Activated CD4-positive, CD25-positive, alpha-beta regulatory T cell treated with anti-CD3 and anti-CD28 coated beads, Interleukin-2, amount 50 U/mL, for 72 hours (primary cell): Measurements from ENCODE around the gene ARPP21.

Source experiments
- DNase-seq: peaks from one replicate; pipeline ENCODE4 v3.0.0; 2021

Gene ARPP21

DNA sequence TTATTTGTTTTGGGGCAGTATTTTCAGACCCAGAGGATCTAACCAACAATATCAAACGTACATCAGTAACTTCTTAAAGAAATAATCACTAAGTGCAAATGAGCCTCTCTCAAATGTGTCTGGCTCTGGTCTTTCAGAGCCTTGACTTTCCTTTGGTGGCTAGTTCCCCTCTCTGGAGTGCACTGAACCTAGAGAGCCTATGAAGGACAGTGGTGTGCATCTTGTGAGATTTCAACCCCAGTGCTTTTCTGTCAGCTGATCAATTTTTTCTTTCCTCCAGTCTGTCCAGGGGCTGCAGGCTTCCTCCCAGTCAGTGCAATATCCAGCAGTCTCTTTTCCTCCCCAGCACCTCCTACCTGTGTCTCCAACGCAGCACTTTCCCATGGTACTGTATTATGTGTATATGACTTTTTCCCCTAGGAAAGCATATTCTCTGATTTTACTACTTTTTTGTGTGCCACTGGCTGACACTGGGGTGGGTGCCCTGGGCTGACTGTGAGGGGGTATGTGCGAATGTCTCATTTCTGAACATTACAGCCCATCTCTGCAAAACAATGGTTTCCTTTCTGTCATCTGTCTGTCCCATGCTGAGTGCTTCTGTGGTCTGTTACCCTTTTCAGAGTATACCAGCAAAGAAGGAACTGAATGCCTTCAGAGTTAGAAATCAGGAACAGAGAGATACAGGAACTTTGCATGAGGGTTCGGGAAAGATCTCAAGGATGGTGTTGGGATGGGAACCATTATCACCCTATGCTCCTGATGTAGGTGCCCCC lies 98.8 kb downstream of the ARPP21 start:
- no peak for DNase-seq

DNA sequence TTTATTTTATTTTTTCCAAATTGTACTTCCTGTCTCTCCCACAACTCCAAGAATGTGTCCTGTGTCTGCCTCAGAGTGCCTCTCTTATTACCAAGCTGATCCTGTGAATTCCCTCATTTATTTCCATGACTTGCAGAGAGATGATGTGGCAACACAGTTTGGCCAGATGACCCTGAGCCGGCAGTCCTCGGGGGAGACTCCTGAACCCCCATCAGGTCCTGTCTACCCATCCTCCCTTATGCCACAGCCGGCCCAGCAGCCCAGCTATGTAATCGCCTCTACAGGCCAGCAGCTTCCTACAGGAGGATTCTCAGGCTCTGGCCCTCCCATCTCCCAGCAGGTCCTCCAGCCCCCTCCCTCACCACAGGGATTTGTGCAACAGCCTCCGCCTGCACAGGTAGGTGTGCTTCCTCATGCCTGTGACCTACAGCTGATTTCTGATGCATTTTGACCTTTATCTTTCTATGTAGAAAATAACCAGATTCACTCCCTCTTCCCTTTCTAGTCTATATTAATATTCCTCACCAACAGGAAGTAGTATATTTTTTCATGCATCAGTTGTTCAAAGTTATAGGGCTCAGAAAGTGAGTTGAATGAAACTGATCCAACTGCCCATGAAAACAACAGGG lies 100.0 kb downstream of the ARPP21 start:
- no peak for DNase-seq

DNA sequence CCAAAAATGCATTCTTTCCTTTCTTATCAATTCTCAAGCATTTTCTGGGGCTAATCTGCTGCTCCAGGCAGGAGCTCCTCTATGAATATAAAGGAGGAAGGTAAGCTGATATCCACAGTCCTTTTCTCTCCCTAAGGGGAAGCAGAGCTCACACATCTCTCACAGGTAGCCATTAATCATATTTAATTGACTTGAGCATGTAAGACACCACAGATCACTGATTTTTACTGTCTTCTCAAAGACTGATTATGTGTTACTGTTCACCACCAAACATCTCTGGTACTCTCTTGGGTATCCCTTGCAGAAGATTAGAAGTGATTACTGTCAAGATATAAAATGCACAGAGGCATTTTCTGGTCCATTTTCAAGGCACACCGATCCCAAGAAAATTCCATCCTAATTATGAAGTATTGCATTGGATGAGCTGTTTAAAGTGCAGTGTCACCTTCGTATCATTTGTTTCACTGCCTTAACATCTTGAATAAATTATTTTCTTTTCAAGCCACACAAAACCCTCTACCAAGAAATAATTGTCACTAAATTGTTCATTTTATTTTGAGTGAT lies 100.7 kb downstream of the ARPP21 start:
- DNase-seq = no peak

DNA sequence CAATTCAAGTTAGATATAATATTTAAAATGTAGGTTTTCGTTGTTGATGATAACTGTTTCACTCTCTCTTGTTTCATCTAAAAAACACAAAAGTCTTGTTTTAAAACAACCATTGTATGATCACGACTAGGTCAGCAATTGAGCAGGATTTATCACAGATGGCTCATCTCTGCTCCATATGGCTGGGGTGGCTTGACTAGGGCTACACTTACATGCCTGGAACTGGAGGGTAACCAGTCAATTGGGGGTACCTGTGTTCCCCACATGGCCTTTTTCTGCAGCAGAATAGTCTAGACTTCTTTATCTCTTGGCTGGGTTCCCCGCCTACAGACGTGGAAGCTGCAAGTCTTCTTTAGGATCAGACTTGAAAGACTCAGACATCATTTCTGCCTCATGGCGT lies 103.9 kb downstream of the ARPP21 start:
- DNase-seq = no peak

DNA sequence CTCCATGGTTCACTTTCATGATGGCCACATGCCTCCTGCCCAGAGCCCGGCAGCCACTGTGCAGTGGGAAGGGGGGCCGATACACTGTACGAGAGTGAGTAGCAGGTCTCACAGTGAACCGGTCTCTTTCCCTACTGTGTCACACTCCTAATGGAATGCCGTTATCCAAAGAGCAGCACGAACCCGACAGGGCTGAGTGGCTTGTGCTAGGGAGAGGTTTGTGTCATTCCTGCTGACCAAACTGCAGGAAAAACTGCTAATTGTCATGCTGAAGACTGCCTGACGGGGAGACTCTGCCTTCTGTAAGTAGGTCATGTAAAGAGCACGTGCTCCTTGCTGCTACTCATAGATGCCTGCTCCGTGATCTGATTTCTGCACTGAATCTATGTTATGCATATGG lies 105.1 kb downstream of the ARPP21 start:
- DNase-seq = no peak

DNA sequence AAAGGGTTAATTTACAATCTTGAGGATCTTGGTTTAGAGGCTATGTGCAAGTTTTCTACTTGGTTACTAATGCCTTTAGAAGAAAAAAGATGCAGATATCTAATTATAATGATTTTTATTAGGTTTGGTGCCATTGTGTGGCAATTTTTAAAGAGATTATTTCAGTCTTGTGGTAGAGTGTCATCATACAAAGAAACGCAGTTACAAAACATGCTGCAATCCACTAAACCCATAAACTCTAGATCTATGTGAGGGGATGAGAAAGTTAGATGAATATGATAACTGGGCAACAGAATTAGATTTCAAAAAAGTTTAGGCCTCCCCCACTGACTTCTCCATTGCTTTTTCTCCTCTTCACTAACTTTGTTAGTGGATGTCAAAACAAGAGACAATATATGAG lies 106.0 kb downstream of the ARPP21 start:
- no peak for DNase-seq

DNA sequence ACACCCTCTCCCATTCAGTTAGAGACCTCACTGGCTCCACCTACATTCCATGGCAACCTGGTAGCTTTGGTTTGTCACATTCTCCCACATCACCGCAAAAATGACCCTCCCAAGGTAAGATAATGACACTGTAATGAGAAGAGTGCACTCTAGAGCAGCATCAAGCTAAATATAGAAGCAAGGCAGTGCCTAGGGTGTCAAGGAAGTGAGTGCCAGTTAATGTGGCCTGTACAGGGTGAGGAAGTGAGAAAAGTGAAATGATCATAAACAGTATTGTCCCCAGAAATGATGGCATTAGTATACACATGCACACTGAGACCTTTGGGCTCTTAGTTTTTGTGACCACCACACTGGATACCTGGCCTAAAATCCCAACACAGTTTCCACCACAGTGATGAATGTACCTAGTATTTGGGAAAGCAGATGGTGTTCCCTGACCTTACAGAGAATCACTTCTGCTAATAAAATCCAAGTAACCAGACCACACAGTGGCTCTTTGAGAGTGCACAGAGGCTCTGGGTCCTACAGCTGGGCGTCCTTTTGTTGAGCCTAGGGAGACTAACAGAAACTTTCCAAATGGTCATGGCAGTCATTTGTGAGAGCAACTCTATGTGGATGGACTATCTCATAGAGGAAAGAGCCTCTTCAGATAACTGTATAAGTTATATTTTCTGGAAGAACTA lies 106.6 kb downstream of the ARPP21 start:
- no peak for DNase-seq

DNA sequence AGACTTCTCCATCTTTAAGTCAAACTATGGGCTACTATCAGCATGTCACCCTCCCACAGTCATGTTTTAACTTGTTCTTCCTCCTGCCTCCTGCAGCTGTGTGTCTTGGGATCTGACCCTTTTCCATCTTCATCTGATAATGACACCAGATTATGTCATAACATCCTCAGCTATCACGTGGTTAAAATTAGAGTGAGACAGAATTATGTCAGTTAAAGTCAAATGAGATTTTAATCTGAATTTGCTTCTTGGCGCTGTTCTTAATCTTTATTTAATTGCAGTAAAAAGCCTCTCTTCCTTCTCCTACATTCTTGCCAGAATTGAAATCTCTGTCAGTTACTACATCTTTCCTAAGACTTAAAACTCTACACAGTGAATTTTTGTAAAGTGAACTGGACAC lies 107.2 kb downstream of the ARPP21 start:
- DNase-seq = no peak

DNA sequence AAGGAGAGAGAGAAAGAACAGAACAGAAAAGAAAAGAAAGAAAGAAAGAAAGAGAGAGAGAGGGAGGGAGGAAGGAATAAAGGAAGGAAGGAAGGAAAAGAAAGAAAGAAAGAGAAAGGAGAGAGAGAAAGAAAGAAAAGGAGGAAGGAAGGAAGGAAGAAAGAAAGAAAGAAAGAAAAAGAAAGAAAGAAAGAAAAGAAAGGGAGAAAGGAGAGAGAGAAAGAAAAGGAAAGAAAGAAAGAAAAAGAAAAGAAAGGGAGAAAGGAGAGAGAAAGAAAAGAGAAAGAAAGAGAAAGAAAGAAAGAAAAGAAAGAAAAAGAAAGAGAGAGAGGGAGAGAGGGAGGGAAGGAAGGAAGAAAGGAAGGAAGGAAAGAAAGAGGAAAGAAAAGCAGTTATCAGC lies 108.8 kb downstream of the ARPP21 start:
- DNase-seq = no peak

DNA sequence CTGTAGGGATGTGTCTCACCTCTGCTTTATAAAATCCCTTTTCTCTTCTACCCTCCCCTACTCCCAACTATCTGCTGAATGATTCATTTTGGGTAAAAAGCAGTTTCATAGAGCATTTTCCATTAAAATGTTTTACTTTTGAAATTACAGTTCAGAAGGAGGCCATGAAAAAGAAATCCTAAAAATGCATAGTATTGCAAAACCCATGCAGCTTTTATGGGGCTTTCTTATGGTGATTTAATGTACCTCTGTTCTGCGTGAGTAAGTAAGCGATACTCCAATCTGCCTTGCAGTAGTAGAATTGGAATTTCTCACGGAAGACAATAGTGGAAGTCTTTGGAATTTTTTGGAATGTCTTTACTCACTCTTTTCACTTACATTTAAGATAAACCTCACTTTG lies 111.9 kb downstream of the ARPP21 start:
- no peak for DNase-seq

DNA sequence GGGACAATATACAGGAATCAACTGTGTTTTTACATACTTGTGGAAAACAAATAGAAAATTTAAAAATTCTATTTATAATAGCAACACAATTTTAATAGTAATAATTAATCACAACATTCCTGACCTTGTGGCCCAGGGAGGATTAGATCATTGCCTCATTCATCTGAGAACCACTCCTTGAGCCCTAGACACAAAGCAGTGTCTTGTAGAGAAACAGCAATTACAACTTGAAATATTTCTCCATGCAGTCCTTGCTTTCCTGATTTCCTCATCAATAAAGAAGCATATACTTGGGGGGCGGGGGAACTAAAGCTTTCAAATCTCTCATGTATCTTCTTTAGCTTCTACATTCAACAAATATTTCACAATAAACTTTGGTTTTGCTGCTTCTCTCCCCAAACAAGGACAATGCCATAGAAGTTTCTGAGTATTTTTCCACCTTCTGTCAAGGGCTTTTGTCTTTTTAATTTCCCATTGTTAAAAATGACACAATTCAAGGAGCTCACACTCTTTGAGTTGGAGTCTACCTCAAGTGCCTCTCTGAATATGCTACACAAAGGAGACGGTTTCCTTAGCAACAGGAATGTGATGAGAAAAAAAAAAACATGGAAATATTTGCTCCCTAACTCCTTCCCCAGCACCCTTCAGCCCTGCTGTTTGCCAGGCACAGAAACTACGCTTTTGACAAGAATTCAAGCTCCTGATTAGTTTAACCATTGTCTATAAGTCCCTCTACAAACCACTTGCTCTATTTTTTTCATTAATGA lies 118.8 kb downstream of the ARPP21 start:
- DNase-seq = no peak

DNA sequence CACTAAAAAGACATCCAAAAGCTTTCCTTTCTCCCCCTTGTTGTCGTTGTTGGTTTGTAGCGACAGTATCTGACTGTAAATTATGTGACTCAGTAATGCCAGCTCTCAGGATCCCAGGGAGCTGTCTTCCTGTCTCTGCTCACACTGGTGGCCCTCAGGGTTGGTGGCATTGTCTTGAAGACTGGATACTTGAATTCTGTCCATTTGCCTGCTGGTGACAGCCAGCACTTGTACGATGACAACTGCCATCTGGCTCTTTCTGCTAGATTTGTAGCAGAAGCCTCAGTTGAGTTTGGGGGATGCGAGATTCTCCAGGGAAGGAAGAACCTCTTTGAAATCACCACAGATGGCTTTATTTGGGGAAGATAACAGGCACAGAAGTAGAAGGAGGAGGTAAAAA lies 120.8 kb downstream of the ARPP21 start:
- DNase-seq = no peak

DNA sequence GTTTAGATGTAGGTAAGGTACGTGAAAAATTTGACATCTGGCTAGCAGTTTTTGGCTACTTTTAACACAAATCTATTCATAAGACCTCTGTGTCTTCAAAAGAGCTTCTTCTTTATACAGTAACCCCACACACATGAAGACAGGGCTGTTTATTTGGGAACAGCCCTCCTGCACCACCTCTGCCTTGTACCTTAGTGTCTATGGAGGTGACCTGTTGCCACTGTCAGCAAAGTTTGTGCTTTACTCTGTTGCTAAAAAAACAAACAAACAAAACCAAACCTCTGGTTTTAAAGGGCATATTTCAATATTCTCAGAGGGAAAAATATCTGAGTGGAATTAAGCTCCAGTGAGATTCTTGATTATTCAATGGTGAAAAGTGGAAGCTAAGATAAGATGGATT lies 122.0 kb downstream of the ARPP21 start:
- DNase-seq = no peak

DNA sequence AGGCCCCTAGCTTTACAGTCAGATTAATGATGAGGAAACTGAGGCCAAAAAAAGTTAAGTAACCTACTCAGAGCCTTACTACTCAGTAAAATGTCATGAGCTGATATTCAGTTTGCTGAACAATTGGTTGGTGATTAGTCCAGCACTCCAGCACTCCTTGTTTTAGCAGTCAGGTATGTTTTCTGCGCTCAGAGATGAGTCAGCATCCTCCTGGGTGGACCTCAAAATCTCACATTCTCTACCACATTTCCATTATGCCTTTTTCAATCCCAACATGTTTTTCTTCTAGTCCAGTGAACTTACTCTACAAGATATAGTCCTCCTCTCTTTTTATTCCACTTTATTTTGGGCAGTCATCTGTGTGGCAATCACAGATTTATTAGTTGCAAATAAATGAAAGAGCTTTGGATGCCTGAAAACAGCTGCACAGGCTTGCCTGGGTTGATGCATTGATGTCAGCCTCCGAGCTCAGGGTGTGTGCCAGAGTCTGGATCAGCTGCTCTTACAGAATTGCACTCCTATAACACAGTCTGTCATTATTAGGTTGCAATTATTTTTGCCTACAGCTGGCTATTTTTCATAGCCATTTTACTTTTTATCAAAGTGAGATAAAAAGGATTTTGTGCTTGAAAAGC lies 133.2 kb downstream of the ARPP21 start:
- no peak for DNase-seq

DNA sequence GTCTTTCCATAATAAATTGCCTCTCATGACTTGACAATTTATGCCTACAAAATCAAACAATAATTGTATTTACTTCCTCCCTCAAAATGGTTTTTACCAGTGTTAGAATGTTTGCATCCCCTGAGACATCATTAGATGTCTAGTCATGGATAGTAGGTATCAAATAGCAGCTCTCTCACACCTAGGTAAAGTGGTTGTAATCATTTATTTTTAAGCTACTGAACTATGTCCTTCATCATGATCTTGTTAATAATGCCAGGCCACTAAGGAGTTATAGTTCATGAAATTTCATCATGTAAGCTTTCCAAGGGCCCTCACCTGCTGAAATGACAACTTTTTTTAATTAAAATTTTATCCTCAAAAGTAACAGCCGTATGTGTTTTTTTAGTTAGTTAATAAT lies 134.1 kb downstream of the ARPP21 start:
- DNase-seq = no peak

DNA sequence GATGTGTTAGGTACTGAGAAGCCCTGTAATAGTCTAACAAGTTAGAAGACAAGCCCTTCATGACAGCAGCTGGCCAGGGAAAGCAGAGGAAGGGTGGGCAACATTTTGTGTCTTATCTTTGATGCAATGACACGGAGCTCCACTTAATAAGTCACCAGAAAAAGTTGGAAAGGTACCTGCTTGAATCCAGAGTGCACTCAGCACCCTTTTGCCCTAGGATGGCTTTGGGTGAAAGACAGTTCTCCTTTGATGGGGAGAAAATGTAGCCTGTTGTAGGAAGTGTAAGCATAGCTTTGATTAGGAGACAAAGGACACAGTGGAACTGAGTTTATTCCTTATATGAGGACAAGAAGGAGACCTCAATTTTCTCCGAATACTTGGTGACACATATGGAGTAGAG lies 137.0 kb downstream of the ARPP21 start:
- DNase-seq = no peak

DNA sequence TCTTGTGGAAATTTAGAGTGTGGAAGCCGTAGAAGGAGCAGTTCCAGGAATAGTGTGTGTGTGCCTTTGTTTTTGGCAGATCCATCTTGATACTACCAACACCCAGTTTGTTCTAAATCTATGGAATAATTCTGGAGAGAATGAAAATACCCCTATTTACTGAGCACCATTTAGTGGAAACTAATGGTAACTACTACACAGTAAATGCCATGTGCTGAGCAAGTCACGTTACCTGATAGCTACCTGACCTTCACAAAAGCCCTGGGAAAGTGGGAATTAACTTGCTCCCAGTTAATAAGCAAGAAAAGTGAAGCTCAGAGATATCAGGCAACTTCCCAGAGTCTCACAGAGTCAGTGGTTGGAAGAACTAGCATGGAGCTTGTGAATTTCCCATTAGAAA lies 137.7 kb downstream of the ARPP21 start:
- no peak for DNase-seq

DNA sequence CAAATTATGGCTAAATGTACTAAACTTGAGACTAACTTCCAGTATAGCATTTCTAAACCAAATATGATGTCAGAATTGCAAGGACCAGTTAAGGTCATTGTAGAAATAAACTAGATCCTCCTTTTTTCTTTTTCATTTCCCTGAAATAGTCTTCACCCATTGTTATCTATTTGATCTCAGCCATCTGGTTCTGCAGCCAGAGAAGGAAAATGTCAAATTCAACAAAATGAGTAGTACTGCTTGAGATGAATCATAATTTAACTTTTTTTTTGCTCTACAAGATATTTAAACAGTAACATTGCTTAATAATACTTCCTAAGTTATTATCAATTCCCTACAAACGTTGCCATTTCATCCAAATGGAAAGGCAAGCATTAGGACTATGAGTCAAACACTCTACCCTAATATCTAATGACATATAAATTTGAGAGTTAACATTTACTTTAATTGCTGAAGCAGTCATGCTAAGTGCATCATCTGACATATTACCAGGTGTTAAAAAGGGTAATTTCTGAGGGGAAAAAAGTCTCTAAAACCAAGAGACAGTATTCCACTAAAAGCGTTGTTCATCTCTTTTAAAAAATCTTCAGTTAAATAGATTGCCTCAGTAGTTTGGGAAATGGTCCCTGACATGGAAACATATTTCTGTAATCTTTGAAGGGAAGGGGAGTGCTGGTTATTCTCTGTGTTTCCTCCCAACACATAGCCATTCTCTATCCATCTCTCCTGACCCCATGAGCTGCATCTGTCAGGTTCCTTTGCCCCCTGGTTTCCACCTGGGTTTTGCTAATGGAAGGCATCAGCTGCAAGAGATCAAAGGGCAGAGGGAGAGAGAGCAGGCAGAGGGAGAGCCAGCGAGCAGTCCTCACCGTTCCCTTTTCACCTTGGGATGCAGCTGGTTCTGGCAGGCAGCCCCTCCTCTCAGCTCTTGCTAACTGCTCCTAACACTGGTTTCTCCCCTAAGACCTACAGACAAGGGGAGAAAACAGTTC lies 138.5 kb downstream of the ARPP21 start:
- no peak for DNase-seq

DNA sequence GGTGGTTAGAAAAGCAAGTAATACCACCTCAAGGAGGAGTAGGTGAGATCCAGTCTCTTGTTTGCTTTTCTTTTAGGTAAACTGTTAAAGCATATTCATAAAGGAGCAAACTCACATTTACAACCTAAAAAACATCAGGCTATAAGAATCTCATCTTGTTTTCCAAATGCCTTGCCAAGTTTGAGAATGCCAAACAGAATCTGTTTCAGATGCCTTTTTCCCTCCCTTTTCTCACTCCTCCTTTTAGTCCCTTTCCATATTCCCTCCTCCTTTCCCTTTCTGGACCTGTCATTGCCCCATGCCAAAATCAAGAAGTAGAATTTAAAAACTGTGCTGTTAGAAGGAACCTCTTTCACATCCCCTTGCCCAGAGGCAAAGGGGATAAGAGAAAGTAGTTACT lies 140.3 kb downstream of the ARPP21 start:
- DNase-seq = no peak

DNA sequence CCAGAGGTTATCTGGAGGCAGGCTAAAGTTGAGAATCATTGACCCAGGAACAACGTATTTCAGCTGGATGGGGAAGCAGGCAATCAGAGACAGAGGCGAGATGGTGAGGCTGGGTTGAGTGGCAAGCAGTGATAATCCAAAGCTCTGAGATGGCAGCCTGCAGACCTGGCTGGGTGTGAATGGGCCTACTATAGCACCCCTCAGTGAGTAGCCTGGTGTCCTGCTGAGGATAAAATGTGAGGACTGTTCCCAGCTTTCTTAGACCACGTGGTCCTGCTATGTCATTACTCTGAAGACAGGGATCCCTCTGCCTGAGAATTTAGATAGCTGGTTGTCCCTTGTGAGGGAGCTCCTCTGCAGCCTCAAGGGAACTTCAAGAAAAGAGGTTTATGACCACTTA lies 141.5 kb downstream of the ARPP21 start:
- DNase-seq = no peak

DNA sequence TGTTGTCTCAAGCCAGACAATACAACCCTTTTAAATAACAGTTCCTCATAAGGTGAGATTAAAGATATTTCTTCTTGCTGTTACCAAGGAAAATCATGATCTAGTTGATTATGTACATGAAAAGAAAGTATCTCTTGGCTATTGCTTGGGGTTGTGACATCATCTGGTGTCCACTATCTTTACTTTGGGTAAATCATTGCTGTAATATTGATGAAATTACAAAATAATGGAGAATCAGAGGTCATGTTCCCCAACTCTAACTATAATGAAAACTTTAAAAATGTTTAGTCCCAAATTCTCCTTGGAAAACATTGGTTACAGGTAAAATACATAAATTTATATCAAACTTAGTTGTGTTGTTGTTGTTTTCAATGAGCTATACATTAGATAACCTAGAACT lies 142.2 kb downstream of the ARPP21 start:
- DNase-seq = no peak
